PC-9 (cell line): Measurements from ENCODE around the gene MBOAT7.

Source experiments
- CTCF ChIP-seq: fragments of 200-600 bp; sonication (generic); conservative IDR thresholded peaks from 2 replicates; pipeline ENCODE4 v1.6.1; 2017; ENCODE audit warnings: mixed run types, antibody characterized with exemption, mild to moderate bottlenecking, moderate library complexity
- EZH2 ChIP-seq: fragments of 200-600 bp; sonication (generic); IDR thresholded peaks from 2 replicates; pipeline ENCODE4 v1.8.0; 2017; ENCODE audit warnings: antibody characterized with exemption, low read depth

GRCh38 chr19:54216869-54217268 lies 27.5 kb upstream of the MBOAT7 start:
- TF ChIP-seq EZH2, result no peak
- TF ChIP-seq CTCF, result no peak
